NCI-H774 (cell line): ENCODE data around the gene PPP1R2C.

Source experiments
- DNase-seq: peaks from one replicate; lab custom pipeline; 2025; lab: John Stamatoyannopoulos, UW

Gene PPP1R2C

GRCh38 chrX:42748067-42748850 lies 29.7 kb downstream of the PPP1R2C start:
- DNase-seq: no peak

- DNase-seq: no peak
Observed at GRCh38 chrX:42746606-42747005, 31.4 kb downstream of the PPP1R2C start.

- no peak for DNase-seq
Observed at GRCh38 chrX:42740456-42740855, 37.5 kb downstream of the PPP1R2C start.

- no peak for DNase-seq
Observed at GRCh38 chrX:42739741-42740140, 38.2 kb downstream of the PPP1R2C start.

GRCh38 chrX:42739258-42739657 lies 38.7 kb downstream of the PPP1R2C start:
- DNase-seq: no peak

- DNase-seq: no peak
Observed at GRCh38 chrX:42738552-42738951, 39.4 kb downstream of the PPP1R2C start.

GRCh38 chrX:42735250-42735649 lies 42.7 kb downstream of the PPP1R2C start:
- DNase-seq: no peak

- DNase-seq: no peak
Observed at GRCh38 chrX:42732506-42732905, 45.5 kb downstream of the PPP1R2C start.
